ELR (cell line): Measurements from ENCODE around the gene MSI2.

Source experiments
- DNase-seq: peaks from one replicate; pipeline ENCODE4 v3.0.0-alpha.2; 2015; ENCODE audit warnings: low read depth

MSI2 gene

GRCh38 chr17:57685499-57686132 lies 429.3 kb downstream of the MSI2 start:
- DNase-seq = no peak

GRCh38 chr17:57687642-57688041 lies 431.3 kb downstream of the MSI2 start:
- no peak for DNase-seq

GRCh38 chr17:57689254-57689653 lies 432.9 kb downstream of the MSI2 start:
- DNase-seq = no peak

- no peak for DNase-seq
These were observed 435.6 kb downstream of the MSI2 start for GRCh38 chr17:57691939-57692338.

GRCh38 chr17:57692770-57693169 lies 436.4 kb downstream of the MSI2 start:
- no peak for DNase-seq

GRCh38 chr17:57694051-57694450 lies 437.7 kb downstream of the MSI2 start:
- DNase-seq = no peak

GRCh38 chr17:57696050-57696449 lies 439.7 kb downstream of the MSI2 start:
- DNase-seq = no peak

GRCh38 chr17:57697197-57697596 lies 440.9 kb downstream of the MSI2 start:
- no peak for DNase-seq

GRCh38 chr17:57697891-57698711 lies 441.8 kb downstream of the MSI2 start:
- no peak for DNase-seq

- no peak for DNase-seq
These were observed 443.5 kb downstream of the MSI2 start for GRCh38 chr17:57699751-57700219.

- DNase-seq = no peak
These were observed 444.8 kb downstream of the MSI2 start for GRCh38 chr17:57701124-57701523.

- DNase-seq = no peak
These were observed 446.9 kb downstream of the MSI2 start for GRCh38 chr17:57703273-57703672.

- DNase-seq = no peak
These were observed 448.1 kb downstream of the MSI2 start for GRCh38 chr17:57704448-57704847.

- no peak for DNase-seq
These were observed 449.8 kb downstream of the MSI2 start for GRCh38 chr17:57705921-57706695.

- DNase-seq = no peak
These were observed 450.4 kb downstream of the MSI2 start for GRCh38 chr17:57706761-57707160.

- no peak for DNase-seq
These were observed 451.6 kb downstream of the MSI2 start for GRCh38 chr17:57707892-57708291.

- DNase-seq = no peak
These were observed 452.1 kb downstream of the MSI2 start for GRCh38 chr17:57708410-57708809.

GRCh38 chr17:57713140-57713539 lies 456.8 kb downstream of the MSI2 start:
- DNase-seq = no peak

- no peak for DNase-seq
These were observed 458.4 kb downstream of the MSI2 start for GRCh38 chr17:57714665-57715180.

- DNase-seq = no peak
These were observed 459.7 kb downstream of the MSI2 start for GRCh38 chr17:57715981-57716380.

- no peak for DNase-seq
These were observed 462.6 kb downstream of the MSI2 start for GRCh38 chr17:57718878-57719277.

- DNase-seq = no peak
These were observed 464.2 kb downstream of the MSI2 start for GRCh38 chr17:57720386-57721035.
